SK-N-SH treated with all-trans-retinoic acid at 6 μM for 48 hours (cell line): ENCODE results near the gene ZNF584.

Experiments used
- ATAC-seq: fragments of 200-7000 bp; cut with Tn5 transposase; 3 replicates; pipeline ENCODE4 v1.9.1; 2020; ENCODE audit warnings: mild to moderate bottlenecking, moderate library complexity
- ARNTL ChIP-seq: fragments of 450-650 bp; formaldehyde crosslinking; IDR thresholded peaks from 2 replicates; pipeline ENCODE4 v1.5.0; 2020; ENCODE audit warnings: low read depth, mild to moderate bottlenecking, moderate library complexity, borderline replicate concordance
- BACH2 ChIP-seq: fragments of 250-450 bp; sonication (Bioruptor Pico); IDR thresholded peaks from 2 replicates; pipeline ENCODE4 v1.9.0; 2021; ENCODE audit warnings: mild to moderate bottlenecking, borderline replicate concordance
- ISL1 ChIP-seq: fragments of 250-450 bp; sonication (Bioruptor Pico); IDR thresholded peaks from 2 replicates; pipeline ENCODE4 v2.1.2; 2022; ENCODE audit warnings: mild to moderate bottlenecking, moderate library complexity
- OSR1 ChIP-seq: fragments of 250-450 bp; sonication (Bioruptor Pico); IDR thresholded peaks from 2 replicates; pipeline ENCODE4 v1.8.0; 2022; ENCODE audit warnings: moderate library complexity, mild to moderate bottlenecking, inconsistent platforms
- PATZ1 ChIP-seq: fragments of 250-450 bp; sonication (Bioruptor Pico); IDR thresholded peaks from 2 replicates; pipeline ENCODE4 v1.8.0; 2020; ENCODE audit warnings: mild to moderate bottlenecking, moderate library complexity, borderline replicate concordance
- PPARA ChIP-seq: fragments of 250-450 bp; sonication (Bioruptor Pico); IDR thresholded peaks from 2 replicates; pipeline ENCODE4 v1.5.0; 2020; ENCODE audit warnings: mild to moderate bottlenecking, borderline replicate concordance
- SNAI2 ChIP-seq: fragments of 250-450 bp; sonication (Bioruptor Pico); IDR thresholded peaks from 2 replicates; pipeline ENCODE4 v1.5.0; 2020; ENCODE audit warnings: mild to moderate bottlenecking, moderate library complexity
- TCF4 ChIP-seq: fragments of 250-450 bp; sonication (Bioruptor Pico); IDR thresholded peaks from 2 replicates; pipeline ENCODE4 v1.8.0; 2021; ENCODE audit warnings: mild to moderate bottlenecking, moderate library complexity, borderline replicate concordance
- TOX ChIP-seq: fragments of 250-450 bp; sonication (Bioruptor Pico); IDR thresholded peaks from 2 replicates; pipeline ENCODE4 v1.8.0; 2021; ENCODE audit warnings: mild to moderate bottlenecking, moderate library complexity, borderline replicate concordance
- ZFP3 ChIP-seq: fragments of 250-450 bp; sonication (Bioruptor Pico); IDR thresholded peaks from 2 replicates; pipeline ENCODE4 v1.5.0; 2020; ENCODE audit warnings: mild to moderate bottlenecking, moderate library complexity
- ZNF565 ChIP-seq: fragments of 450-650 bp; formaldehyde crosslinking; conservative IDR thresholded peaks from 2 replicates; pipeline ENCODE4 v1.5.0; 2020; ENCODE audit warnings: low read depth, mild to moderate bottlenecking, moderate library complexity
- ZNF70 ChIP-seq: fragments of 450-650 bp; formaldehyde crosslinking; IDR thresholded peaks from 2 replicates; pipeline ENCODE4 v1.5.0; 2020; ENCODE audit warnings: mild to moderate bottlenecking, moderate library complexity
- ZNF8 ChIP-seq: fragments of 450-650 bp; formaldehyde crosslinking; IDR thresholded peaks from 2 replicates; pipeline ENCODE4 v1.5.0; 2020; ENCODE audit warnings: mild to moderate bottlenecking, moderate library complexity
- TF ChIP-seq, protein P1 (sequence below): fragments of 250-450 bp; sonication (Bioruptor Pico); IDR thresholded peaks from 2 replicates; pipeline ENCODE4 v1.5.0; 2020; ENCODE audit warnings: mild to moderate bottlenecking, moderate library complexity

ZNF584 gene

DNA sequence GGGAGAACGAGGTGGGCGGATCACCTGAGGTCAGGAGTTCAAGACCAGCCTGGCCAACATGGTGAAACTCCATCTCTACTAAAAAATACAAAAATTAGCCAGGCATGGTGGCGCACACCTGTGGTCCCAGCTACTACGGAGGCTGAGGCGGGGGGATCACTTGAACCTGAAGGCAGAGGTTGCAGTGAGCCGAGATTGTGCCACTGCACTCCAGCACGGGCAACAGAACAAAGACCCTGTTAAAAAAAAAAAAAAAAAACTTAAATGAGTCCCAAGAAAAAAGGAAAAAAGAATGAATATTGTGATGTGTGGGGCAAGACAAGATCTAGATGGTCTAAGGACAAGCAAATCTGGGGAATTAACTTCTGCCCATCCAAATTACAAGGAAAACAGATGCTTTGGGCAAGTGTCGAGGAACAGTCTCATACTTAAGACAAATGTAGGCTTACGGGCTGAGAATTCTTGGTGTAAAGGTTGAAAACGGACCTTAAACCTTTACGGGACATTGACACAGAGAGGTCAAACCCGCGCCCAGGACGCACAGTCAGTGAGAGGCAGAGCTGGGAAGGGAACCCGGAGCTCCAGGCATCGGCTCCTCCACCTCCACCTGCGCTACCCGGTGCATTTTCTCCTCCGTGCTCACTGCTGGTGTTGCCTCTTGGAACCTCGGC, 57.8 kb downstream of the ZNF584 start (continued):
- TF ChIP-seq ISL1 (CRISPR knock-in tag): no peak
- TF ChIP-seq OSR1 (CRISPR knock-in tag): no peak
- TF ChIP-seq TCF4 (CRISPR knock-in tag): no peak
- TF ChIP-seq BACH2: no peak
- TF ChIP-seq SNAI2 (CRISPR knock-in tag): no peak
- no peak for TF ChIP-seq ZNF565 (CRISPR knock-in tag)
- no peak for TF ChIP-seq ZFP3 (CRISPR knock-in tag)
- no peak for TF ChIP-seq ZNF70 (CRISPR knock-in tag)

DNA sequence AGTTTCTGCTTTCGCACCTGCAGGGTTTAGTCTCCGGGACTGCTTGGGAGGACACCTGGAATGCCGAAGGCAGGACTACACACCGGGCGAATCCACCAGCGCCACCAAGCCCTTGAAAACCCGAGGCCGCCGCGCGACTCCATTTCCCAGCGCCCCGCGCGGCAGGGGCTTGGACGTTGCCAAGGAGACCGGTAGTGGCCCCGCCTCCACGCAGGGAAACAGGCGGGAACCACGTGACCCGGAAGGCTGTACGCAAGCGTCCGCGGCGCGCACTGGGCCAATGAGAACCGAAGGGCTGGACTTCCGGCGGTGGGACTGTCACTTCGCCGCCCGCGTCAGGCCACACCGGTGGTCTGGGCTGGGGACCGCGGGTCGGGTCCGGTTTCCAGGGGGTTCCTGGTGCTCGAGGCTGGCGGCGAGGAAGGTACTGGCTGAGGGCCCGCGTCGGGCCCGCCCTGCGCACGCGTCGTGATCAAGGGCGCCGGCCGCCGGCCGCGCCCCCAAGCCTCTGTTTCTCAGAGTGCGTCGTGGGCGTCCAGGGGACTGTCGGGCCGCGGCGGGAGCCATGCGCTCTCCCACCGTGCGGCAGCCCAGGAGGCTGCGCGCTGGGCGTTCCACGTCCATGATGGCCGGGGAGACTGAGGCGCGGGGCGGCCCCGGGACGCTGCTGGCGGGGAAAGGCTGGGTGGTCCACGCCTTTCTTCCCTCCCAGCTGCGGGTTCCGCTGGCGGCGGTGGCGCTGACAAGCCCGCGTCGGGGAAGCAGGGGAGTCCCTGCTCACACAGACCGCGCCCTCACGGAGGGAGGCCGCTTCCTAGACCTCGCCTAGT, 58.5 kb downstream of the ZNF584 start, which contains the start of gene ZNF324:
Gene ZNF324, plus strand, starts transcription at position 321 of the 830 bp plus-strand sequence. CDS start 2,106 bp downstream, outside the sequence.
- TF ChIP-seq ZFP3 (CRISPR knock-in tag) (no peak), ZNF8 (no peak), TOX (no peak), PATZ1 (no peak), ARNTL (CRISPR knock-in tag) (no peak), BACH2 (no peak), PPARA (CRISPR knock-in tag) (no peak), ZNF70 (CRISPR knock-in tag) (no peak), OSR1 (CRISPR knock-in tag) (no peak)
- TF ChIP-seq, protein P1, sequence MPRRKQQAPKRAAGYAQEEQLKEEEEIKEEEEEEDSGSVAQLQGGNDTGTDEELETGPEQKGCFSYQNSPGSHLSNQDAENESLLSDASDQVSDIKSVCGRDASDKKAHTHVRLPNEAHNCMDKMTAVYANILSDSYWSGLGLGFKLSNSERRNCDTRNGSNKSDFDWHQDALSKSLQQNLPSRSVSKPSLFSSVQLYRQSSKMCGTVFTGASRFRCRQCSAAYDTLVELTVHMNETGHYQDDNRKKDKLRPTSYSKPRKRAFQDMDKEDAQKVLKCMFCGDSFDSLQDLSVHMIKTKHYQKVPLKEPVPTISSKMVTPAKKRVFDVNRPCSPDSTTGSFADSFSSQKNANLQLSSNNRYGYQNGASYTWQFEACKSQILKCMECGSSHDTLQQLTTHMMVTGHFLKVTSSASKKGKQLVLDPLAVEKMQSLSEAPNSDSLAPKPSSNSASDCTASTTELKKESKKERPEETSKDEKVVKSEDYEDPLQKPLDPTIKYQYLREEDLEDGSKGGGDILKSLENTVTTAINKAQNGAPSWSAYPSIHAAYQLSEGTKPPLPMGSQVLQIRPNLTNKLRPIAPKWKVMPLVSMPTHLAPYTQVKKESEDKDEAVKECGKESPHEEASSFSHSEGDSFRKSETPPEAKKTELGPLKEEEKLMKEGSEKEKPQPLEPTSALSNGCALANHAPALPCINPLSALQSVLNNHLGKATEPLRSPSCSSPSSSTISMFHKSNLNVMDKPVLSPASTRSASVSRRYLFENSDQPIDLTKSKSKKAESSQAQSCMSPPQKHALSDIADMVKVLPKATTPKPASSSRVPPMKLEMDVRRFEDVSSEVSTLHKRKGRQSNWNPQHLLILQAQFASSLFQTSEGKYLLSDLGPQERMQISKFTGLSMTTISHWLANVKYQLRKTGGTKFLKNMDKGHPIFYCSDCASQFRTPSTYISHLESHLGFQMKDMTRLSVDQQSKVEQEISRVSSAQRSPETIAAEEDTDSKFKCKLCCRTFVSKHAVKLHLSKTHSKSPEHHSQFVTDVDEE (CRISPR knock-in tag): no peak
- TF ChIP-seq, all 23 proteins: peak for 0
- peak; percentile 94 for ATAC-seq
